Panc1 (cell line): Measurements from ENCODE around the gene RDX.

ENCODE experiments used
- CTCF ChIP-seq: fragments of 450-650 bp; IDR thresholded peaks from 2 replicates; pipeline ENCODE4 v1.5.1; 2017; ENCODE audit warnings: mild to moderate bottlenecking
- POLR2AphosphoS5 ChIP-seq: IDR thresholded peaks from 2 replicates; pipeline ENCODE4 v1.6.1; 2012; ENCODE audit warnings: mild to moderate bottlenecking, low read depth, low read length, moderate library complexity
- REST ChIP-seq, 2 experiments: IDR thresholded peaks; 2 replicates each; pipeline ENCODE4 v1.6.1; 2011 to 2012; ENCODE audit warnings: low read depth in 2 of 2, control low read depth in 1 of 2, low read length in 1 of 2, mild to moderate bottlenecking in 1 of 2, moderate library complexity in 1 of 2; ENCODE audit not compliant: insufficient read depth in 1 of 2
- SIN3A ChIP-seq: IDR thresholded peaks from 2 replicates; pipeline ENCODE4 v1.6.1; 2012; ENCODE audit warnings: low read depth, mild to moderate bottlenecking, low read length, moderate library complexity, borderline replicate concordance; ENCODE audit not compliant: insufficient read depth
- TCF7L2 ChIP-seq: IDR thresholded peaks from 2 replicates; pipeline ENCODE4 v1.6.1; 2011; ENCODE audit warnings: mild to moderate bottlenecking, low read depth, low read length, inconsistent platforms

GRCh38 chr11:110156503-110156902 is 139.9 kb downstream of the RDX start:
- no peak for TF ChIP-seq CTCF
- no peak for TF ChIP-seq POLR2AphosphoS5
- TF ChIP-seq TCF7L2: no peak
- no peak for TF ChIP-seq REST (IDR thresholded peaks at IDR 0.05; ENCODE audit: insufficient read depth in 1 of 2, low read depth in 2 of 2, low read length in 1 of 2)
- TF ChIP-seq SIN3A: no peak
